ENCODE measurements around the gene KIF1B.

The KIF1B gene

DNA sequence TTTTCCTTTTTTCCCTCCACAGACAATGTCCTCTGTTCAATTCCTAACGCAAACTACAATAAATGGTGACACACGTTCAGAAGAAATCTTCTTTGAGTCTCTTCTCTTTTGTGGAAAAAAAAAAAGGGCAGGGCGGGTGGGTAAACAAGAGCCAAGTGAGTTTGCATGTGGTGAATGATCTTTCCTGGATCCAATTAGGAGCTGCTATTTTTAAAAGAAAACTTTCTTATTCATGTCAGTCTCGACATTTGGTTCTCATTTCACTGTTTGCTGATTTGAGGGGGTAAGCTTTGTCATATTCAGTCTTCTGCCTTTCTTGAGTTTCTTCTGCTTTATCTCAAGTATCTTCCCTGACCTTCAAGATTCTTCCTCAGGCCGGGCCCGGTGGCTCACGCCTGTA is 29.2 kb upstream of the KIF1B start:
- H3K9ac ChIP-seq (ENCODE audit: low read length): no peak overlapping the region
- H4K20me1 ChIP-seq (ENCODE audit: insufficient read depth, low read length): no peaks in the 10 kb centered on the region
- TF ChIP-seq, protein P1, sequence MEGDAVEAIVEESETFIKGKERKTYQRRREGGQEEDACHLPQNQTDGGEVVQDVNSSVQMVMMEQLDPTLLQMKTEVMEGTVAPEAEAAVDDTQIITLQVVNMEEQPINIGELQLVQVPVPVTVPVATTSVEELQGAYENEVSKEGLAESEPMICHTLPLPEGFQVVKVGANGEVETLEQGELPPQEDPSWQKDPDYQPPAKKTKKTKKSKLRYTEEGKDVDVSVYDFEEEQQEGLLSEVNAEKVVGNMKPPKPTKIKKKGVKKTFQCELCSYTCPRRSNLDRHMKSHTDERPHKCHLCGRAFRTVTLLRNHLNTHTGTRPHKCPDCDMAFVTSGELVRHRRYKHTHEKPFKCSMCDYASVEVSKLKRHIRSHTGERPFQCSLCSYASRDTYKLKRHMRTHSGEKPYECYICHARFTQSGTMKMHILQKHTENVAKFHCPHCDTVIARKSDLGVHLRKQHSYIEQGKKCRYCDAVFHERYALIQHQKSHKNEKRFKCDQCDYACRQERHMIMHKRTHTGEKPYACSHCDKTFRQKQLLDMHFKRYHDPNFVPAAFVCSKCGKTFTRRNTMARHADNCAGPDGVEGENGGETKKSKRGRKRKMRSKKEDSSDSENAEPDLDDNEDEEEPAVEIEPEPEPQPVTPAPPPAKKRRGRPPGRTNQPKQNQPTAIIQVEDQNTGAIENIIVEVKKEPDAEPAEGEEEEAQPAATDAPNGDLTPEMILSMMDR (IDR thresholded peaks at IDR 0.05; ENCODE audit: low read length): no peak
- TF ChIP-seq EZH2 (optimal IDR thresholded peaks at IDR 0.05; ENCODE audit: low read depth, low read length) (no peak), EZH2phosphoT487 (IDR thresholded peaks at IDR 0.05; ENCODE audit: low read length) (no peak)
- H2AFZ ChIP-seq (ENCODE audit: low read length): no peak overlapping the region
- H3K4me2 ChIP-seq (ENCODE audit: low read depth, low read length): no peak overlapping the region
- H3K4me3 ChIP-seq (ENCODE audit: low read length): no peak overlapping the region
- H3K27ac ChIP-seq (ENCODE audit: low read length): no peak overlapping the region
- H3K9me2 ChIP-seq (replicated peaks; ENCODE audit: insufficient read depth, low read length): no peaks in the 10 kb centered on the region
- no peak for DNase-seq
- no peaks in the 10 kb centered on the region for H3K4me1 ChIP-seq (ENCODE audit: low read length)
- H3K79me2 ChIP-seq (ENCODE audit: low read length): no peaks in the 10 kb centered on the region
- H3K27me3 ChIP-seq (replicated peaks; ENCODE audit: insufficient read depth, low read length): no peaks in the 10 kb centered on the region
- H3K36me3 ChIP-seq (replicated peaks; ENCODE audit: insufficient read depth, low read length): peaks cover 3% of the 10 kb centered on the region; the same call in 1 of the 2 replicates
- H3F3A ChIP-seq (ENCODE audit: insufficient read depth, low read length): no peaks in the 10 kb centered on the region
- no peaks in the 10 kb centered on the region for H3K9me3 ChIP-seq (replicated peaks; ENCODE audit: insufficient read depth, low read length)

DNA sequence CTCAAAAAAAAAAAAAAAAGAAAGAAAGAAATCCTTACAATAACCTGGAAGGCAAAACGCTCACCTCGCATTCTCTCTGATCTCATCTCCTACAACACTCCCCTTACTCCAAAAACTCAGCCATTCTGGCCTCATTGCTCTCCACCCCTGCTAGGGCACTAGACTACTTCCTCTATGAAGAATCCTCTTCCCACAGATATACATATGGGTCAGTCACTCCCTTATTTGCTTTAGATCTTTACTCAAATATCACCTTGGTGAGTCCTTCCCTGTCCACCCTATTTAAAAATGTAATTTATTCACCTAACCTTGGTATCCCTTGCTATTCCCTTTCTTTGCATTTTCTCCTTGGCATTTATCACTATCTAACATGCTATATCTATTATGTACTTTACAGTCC is 24.6 kb upstream of the KIF1B start:
- Histone ChIP-seq H2AFZ (ENCODE audit: low read length) (no peak overlapping the region), H3K79me2 (ENCODE audit: low read length) (no peaks in the 10 kb centered on the region), H3K4me3 (ENCODE audit: low read length) (no peak overlapping the region), H3K27me3 (replicated peaks; ENCODE audit: insufficient read depth, low read length) (no peaks in the 10 kb centered on the region), H3K9ac (ENCODE audit: low read length) (no peak overlapping the region), H3K27ac (ENCODE audit: low read length) (no peak overlapping the region), H3F3A (ENCODE audit: insufficient read depth, low read length) (peaks cover 17% of the 10 kb centered on the region), H4K20me1 (ENCODE audit: insufficient read depth, low read length) (no peaks in the 10 kb centered on the region), H3K36me3 (replicated peaks; ENCODE audit: insufficient read depth, low read length) (no peaks in the 10 kb centered on the region), H3K9me3 (replicated peaks; ENCODE audit: insufficient read depth, low read length) (no peaks in the 10 kb centered on the region), H3K4me1 (ENCODE audit: low read length) (peaks cover 11% of the 10 kb centered on the region), H3K4me2 (ENCODE audit: low read depth, low read length) (no peak overlapping the region), H3K9me2 (replicated peaks; ENCODE audit: insufficient read depth, low read length) (no peaks in the 10 kb centered on the region)
- no peak for DNase-seq
- TF ChIP-seq, protein P1 (IDR thresholded peaks at IDR 0.05; ENCODE audit: low read length): no peak
- TF ChIP-seq EZH2 (optimal IDR thresholded peaks at IDR 0.05; ENCODE audit: low read depth, low read length): no peak
- no peak for TF ChIP-seq EZH2phosphoT487 (IDR thresholded peaks at IDR 0.05; ENCODE audit: low read length)

DNA sequence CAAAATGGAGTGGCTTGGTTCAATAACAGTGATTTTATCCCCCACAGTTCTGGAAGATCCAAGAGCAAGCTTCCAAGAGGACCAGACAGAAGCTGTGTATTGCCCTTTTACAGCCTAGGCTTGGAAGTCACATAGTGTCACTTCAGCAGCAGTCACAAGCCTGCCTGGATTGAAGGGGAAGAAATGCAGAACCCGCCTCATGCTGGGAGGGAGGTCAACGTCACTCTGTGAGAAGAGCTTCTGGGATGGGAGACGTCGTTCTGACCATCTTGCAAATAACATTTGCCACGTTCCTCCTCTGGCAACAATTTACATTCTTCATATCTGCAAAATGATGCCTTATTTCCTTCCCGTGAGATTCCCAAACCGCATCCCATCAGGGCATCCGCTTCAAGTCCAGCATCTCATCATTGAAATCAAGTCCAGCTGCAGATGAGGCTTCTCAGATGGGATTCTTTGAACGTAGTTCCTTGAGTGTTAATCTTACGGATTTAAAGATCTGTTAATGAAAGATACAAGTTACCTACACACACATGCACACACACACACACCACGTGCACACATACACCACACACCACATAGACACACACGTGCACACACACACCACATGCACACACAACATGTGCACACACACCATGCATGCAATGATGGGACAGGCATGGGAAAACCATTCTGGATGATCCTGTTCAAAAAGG is 23.9 kb upstream of the KIF1B start:
- no peak for TF ChIP-seq EZH2 (optimal IDR thresholded peaks at IDR 0.05; ENCODE audit: low read depth, low read length)
- TF ChIP-seq, protein P1 (IDR thresholded peaks at IDR 0.05; ENCODE audit: low read length): no peak
- no peaks in the 10 kb centered on the region for H3K79me2 ChIP-seq (ENCODE audit: low read length)
- H3K4me2 ChIP-seq (ENCODE audit: low read depth, low read length): no peak overlapping the region
- no peaks in the 10 kb centered on the region for H3K9me3 ChIP-seq (replicated peaks; ENCODE audit: insufficient read depth, low read length)
- H3K9ac ChIP-seq (ENCODE audit: low read length): no peak overlapping the region
- no peak overlapping the region for H3K4me3 ChIP-seq (ENCODE audit: low read length)
- no peak for DNase-seq
- H3F3A ChIP-seq (ENCODE audit: insufficient read depth, low read length): peaks cover 17% of the 10 kb centered on the region
- H4K20me1 ChIP-seq (ENCODE audit: insufficient read depth, low read length): no peaks in the 10 kb centered on the region
- no peaks in the 10 kb centered on the region for H3K9me2 ChIP-seq (replicated peaks; ENCODE audit: insufficient read depth, low read length)
- H3K27me3 ChIP-seq (replicated peaks; ENCODE audit: insufficient read depth, low read length): no peaks in the 10 kb centered on the region
- no peak overlapping the region for H2AFZ ChIP-seq (ENCODE audit: low read length)
- H3K27ac ChIP-seq (ENCODE audit: low read length): no peak overlapping the region
- H3K36me3 ChIP-seq (replicated peaks; ENCODE audit: insufficient read depth, low read length): no peaks in the 10 kb centered on the region
- H3K4me1 ChIP-seq (ENCODE audit: low read length): peaks cover 11% of the 10 kb centered on the region

Measured in MM.1S (cell line).